ENCODE measurements around the gene FBXO44.

DNA sequence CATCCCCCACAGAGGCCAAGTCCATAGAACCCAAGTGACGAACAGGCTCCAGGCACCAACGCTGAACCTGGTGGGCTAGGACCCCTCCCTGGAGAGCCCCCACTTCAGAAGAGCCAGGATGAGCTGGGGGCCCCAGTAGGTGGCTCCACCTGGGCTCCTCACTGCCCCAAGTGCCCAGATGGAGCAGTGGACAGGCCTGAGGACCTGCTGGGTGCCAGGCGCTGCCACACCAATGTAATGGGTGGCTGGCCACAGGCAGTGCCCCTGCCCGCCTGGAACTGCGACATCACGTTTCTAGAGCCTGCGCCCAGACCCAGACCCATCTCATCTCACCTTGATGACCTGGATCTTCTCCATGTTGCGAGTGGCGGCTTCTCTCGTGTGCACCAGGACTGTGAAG lies 20.6 kb downstream of the FBXO44 start:
- TF ChIP-seq, protein P1, sequence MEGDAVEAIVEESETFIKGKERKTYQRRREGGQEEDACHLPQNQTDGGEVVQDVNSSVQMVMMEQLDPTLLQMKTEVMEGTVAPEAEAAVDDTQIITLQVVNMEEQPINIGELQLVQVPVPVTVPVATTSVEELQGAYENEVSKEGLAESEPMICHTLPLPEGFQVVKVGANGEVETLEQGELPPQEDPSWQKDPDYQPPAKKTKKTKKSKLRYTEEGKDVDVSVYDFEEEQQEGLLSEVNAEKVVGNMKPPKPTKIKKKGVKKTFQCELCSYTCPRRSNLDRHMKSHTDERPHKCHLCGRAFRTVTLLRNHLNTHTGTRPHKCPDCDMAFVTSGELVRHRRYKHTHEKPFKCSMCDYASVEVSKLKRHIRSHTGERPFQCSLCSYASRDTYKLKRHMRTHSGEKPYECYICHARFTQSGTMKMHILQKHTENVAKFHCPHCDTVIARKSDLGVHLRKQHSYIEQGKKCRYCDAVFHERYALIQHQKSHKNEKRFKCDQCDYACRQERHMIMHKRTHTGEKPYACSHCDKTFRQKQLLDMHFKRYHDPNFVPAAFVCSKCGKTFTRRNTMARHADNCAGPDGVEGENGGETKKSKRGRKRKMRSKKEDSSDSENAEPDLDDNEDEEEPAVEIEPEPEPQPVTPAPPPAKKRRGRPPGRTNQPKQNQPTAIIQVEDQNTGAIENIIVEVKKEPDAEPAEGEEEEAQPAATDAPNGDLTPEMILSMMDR (conservative IDR thresholded peaks at IDR 0.05 in 1 of 2, IDR thresholded peaks at IDR 0.05 in 1 of 2; ENCODE audit: low read depth in 1 of 2, low read length in 2 of 2): no peak
- TF ChIP-seq EZH2 (IDR thresholded peaks at IDR 0.05; ENCODE audit: low read length, missing control alignments): no peak
